ENCODE results near the gene GUCY1A2.

Gene GUCY1A2

GRCh38 chr11:106998116-106998915 lies 20.0 kb downstream of the GUCY1A2 start:
- no peak for DNase-seq

GRCh38 chr11:106997227-106997626 lies 21.0 kb downstream of the GUCY1A2 start:
- DNase-seq: peak in 1 of 2 experiments; percentile 25

GRCh38 chr11:106996691-106997090 lies 21.6 kb downstream of the GUCY1A2 start:
- DNase-seq: no peak

- DNase-seq: peak in 1 of 2 experiments; percentile 10
Measured at GRCh38 chr11:106990331-106990730, 27.9 kb downstream of the GUCY1A2 start.

GRCh38 chr11:106989078-106989455 lies 29.2 kb downstream of the GUCY1A2 start:
- DNase-seq: no peak

- peak in 1 of 2 experiments; percentile 25 for DNase-seq
Measured at GRCh38 chr11:106988151-106989077, 29.9 kb downstream of the GUCY1A2 start.

- DNase-seq: no peak
Measured at GRCh38 chr11:106986673-106987072, 31.6 kb downstream of the GUCY1A2 start.

- DNase-seq: no peak
Measured at GRCh38 chr11:106986261-106986660, 32.0 kb downstream of the GUCY1A2 start.

GRCh38 chr11:106983991-106984390 lies 34.3 kb downstream of the GUCY1A2 start:
- peak in 1 of 2 experiments; percentile 19 for DNase-seq

- DNase-seq: no peak
Measured at GRCh38 chr11:106983261-106983660, 35.0 kb downstream of the GUCY1A2 start.

GRCh38 chr11:106974831-106975230 lies 43.4 kb downstream of the GUCY1A2 start:
- no peak for DNase-seq

- DNase-seq: no peak
Measured at GRCh38 chr11:106971864-106972263, 46.4 kb downstream of the GUCY1A2 start.

GRCh38 chr11:106969644-106970355 lies 48.5 kb downstream of the GUCY1A2 start:
- no peak for DNase-seq

- DNase-seq: no peak
Measured at GRCh38 chr11:106962995-106963394, 55.3 kb downstream of the GUCY1A2 start.

- DNase-seq: no peak
Measured at GRCh38 chr11:106961518-106961917, 56.8 kb downstream of the GUCY1A2 start.

GRCh38 chr11:106961048-106961447 lies 57.2 kb downstream of the GUCY1A2 start:
- DNase-seq: no peak

- no peak for DNase-seq
Measured at GRCh38 chr11:106959800-106960199, 58.5 kb downstream of the GUCY1A2 start.

GRCh38 chr11:106959386-106959785 lies 58.9 kb downstream of the GUCY1A2 start:
- DNase-seq: no peak

- DNase-seq: no peak
Measured at GRCh38 chr11:106958517-106959248, 59.6 kb downstream of the GUCY1A2 start.

GRCh38 chr11:106957030-106957482 lies 61.2 kb downstream of the GUCY1A2 start:
- no peak for DNase-seq

GRCh38 chr11:106950067-106950491 lies 68.2 kb downstream of the GUCY1A2 start:
- peak; percentile 15 to 74 for DNase-seq

GRCh38 chr11:106943089-106943488 lies 75.2 kb downstream of the GUCY1A2 start:
- DNase-seq: no peak

Data from NCI-H526 (cell line).